Calu3 (cell line): ENCODE data around the gene PPP1CA. TPM values are rescaled to one million over a fixed set of nuclear protein-coding genes. Genes with fewer than 3 reads are reported as not detected.
A peak's percentile ranks its signal among the peaks of the same experiment; 100 is the strongest.

Experiments
- BruUV-seq: library from RNA; stranded (reverse); fragments of 400-500 nt; replicated peaks from 2 replicates; lab custom pipeline; 2021; lab: Mats Ljungman, UMichigan
- CTCF ChIA-PET: fragments of 300-600 bp; sonication (Branson Sonifier 250); formaldehyde crosslinking; loops from one replicate; lab custom pipeline; 2022; ENCODE audit warnings: antibody characterized with exemption; lab: Charles Lee
- DNase-seq: peaks from one replicate; pipeline ENCODE4 v3.0.0; 2022
- H3K27ac Mint-ChIP-seq: one replicate; pipeline ENCODE4 v1.8.0; 2022; ENCODE audit warnings: mixed read lengths; ENCODE audit not compliant: unreplicated experiment
- H3K27me3 Mint-ChIP-seq: one replicate; pipeline ENCODE4 v1.8.0; 2022; ENCODE audit warnings: mixed read lengths; ENCODE audit not compliant: unreplicated experiment
- H3K36me3 Mint-ChIP-seq: one replicate; pipeline ENCODE4 v1.8.0; 2022; ENCODE audit warnings: mild to moderate bottlenecking, moderate library complexity, mixed read lengths; ENCODE audit not compliant: insufficient read depth, unreplicated experiment
- H3K4me1 Mint-ChIP-seq: one replicate; pipeline ENCODE4 v1.8.0; 2022; ENCODE audit warnings: mild to moderate bottlenecking, low read depth, mixed read lengths; ENCODE audit not compliant: unreplicated experiment
- H3K4me3 Mint-ChIP-seq: one replicate; pipeline ENCODE4 v1.8.0; 2022; ENCODE audit warnings: mild to moderate bottlenecking, low read depth, moderate library complexity, mixed read lengths; ENCODE audit not compliant: unreplicated experiment
- H3K9me3 Mint-ChIP-seq: one replicate; pipeline ENCODE4 v1.8.0; 2022; ENCODE audit warnings: low read depth, mixed read lengths; ENCODE audit not compliant: unreplicated experiment
- CTCF ChIP-seq: fragments of 200-600 bp; IDR thresholded peaks from one replicate; pipeline ENCODE4 v1.8.0; 2022; ENCODE audit warnings: antibody characterized with exemption; ENCODE audit not compliant: unreplicated experiment
- intact Hi-C: fragments of 100-400 bp; cut with micrococcal nuclease; formaldehyde crosslinking; loops from one replicate; pipeline ENCODE4 v1.10.0; 2022; ENCODE audit not compliant: unreplicated experiment
- total RNA-seq: library from RNA; stranded (reverse); gene quantifications from 2 replicates; pipeline ENCODE4 v1.2.3, GENCODE V29; 2022

Gene PPP1CA
- total RNA-seq, 1 experiment from 2014 or later = 180 TPM

- Mint-ChIP-seq H3K36me3 (peaks cover 11% of the 10 kb centered on the region), H3K27ac (no peak overlapping the region), H3K9me3 (no peaks in the 10 kb centered on the region), H3K4me3 (no peak overlapping the region), H3K4me1 (peaks cover 52% of the 10 kb centered on the region), H3K27me3 (no peaks in the 10 kb centered on the region)
- intact Hi-C loops = loop anchor here (5.0 to 10.0 kb wide), 2 partner anchors 38 to 120 kb away; partner anchors contain the start of gene GRK2
- CTCF ChIA-PET = interaction anchor here (1.4 to 1.5 kb wide), 2 partner anchors 11 to 68 kb away, joined by 3 to 4 read pairs; partner anchors contain the start of gene CLCF1
- BruUV-seq = no TSS peak
- DNase-seq = no peak
- no peak for TF ChIP-seq CTCF
Observed at GRCh38 chr11:67384851-67385366, 16.7 kb downstream of the PPP1CA start.

- intact Hi-C loops = loop anchor here (5.0 to 10.0 kb wide), 2 partner anchors 35 to 118 kb away; partner anchors contain the start of gene GRK2
Observed at GRCh38 chr11:67382276-67383136, 19.2 kb downstream of the PPP1CA start.

GRCh38 chr11:67381244-67381972 lies 20.2 kb downstream of the PPP1CA start:
- H3K36me3 Mint-ChIP-seq = peaks cover 20% of the 10 kb centered on the region
- no TSS peak for BruUV-seq
- CTCF ChIA-PET = interaction anchor here (0.5 to 4.9 kb wide), 15 partner anchors 8 to 78 kb away, joined by 3 to 46 read pairs (median 5); partner anchors contain the start of genes CLCF1, POLD4, PPP1CA and SSH3
- no peaks in the 10 kb centered on the region for H3K9me3 Mint-ChIP-seq
- intact Hi-C loops = loop anchor here (5.0 to 10.0 kb wide), 2 partner anchors 34 to 117 kb away; partner anchors contain the start of gene GRK2
- peaks cover 70% of the 10 kb centered on the region for H3K4me1 Mint-ChIP-seq
- no peak for TF ChIP-seq CTCF
- H3K27me3 Mint-ChIP-seq = no peaks in the 10 kb centered on the region
- H3K4me3 Mint-ChIP-seq = no peak overlapping the region
- H3K27ac Mint-ChIP-seq = peak overlapping the region; percentile 51
- no peak for DNase-seq

More at GRCh38 chr11:67382276-67383136, 19.2 kb downstream of the PPP1CA start:
- BruUV-seq = no TSS peak
- Mint-ChIP-seq H3K9me3 (no peaks in the 10 kb centered on the region), H3K27ac (peak overlapping the region; percentile 2), H3K36me3 (peaks cover 13% of the 10 kb centered on the region), H3K4me3 (no peak overlapping the region), H3K4me1 (peaks cover 59% of the 10 kb centered on the region), H3K27me3 (no peaks in the 10 kb centered on the region)
- TF ChIP-seq CTCF = peak; percentile 94
- CTCF ChIA-PET = interaction anchor here (0.6 to 4.9 kb wide), 16 partner anchors 9 to 329 kb away, joined by 3 to 46 read pairs (median 6); partner anchors contain the start of genes CLCF1, POLD4, PPP1CA and RAD9A
- peak; percentile 88 for DNase-seq
